DOHH2 (cell line): ENCODE results near the gene CFAP221.

Source experiments
- H3F3A ChIP-seq: fragments of 200-600 bp; sonication (generic), shearing (Covaris generic); 2 replicates; pipeline ENCODE4 v1.6.0; 2016; ENCODE audit warnings: antibody characterized with exemption, mild to moderate bottlenecking; ENCODE audit not compliant: control insufficient read depth, insufficient read depth
- H3K27ac ChIP-seq: fragments of 200-600 bp; sonication (generic); 2 replicates; pipeline ENCODE4 v1.5.1; 2014; ENCODE audit warnings: low read depth, mild to moderate bottlenecking, low read length, moderate library complexity
- H3K27me3 ChIP-seq: fragments of 200-600 bp; sonication (generic); 2 replicates; pipeline ENCODE4 v1.6.1; 2014; ENCODE audit warnings: mild to moderate bottlenecking, low read length, mixed read lengths; ENCODE audit not compliant: control insufficient read depth
- H3K36me3 ChIP-seq: fragments of 200-600 bp; sonication (generic); 2 replicates; pipeline ENCODE4 v1.6.1; 2014; ENCODE audit warnings: mild to moderate bottlenecking, low read length, moderate library complexity, mixed read lengths; ENCODE audit not compliant: control insufficient read depth
- H3K4me1 ChIP-seq: fragments of 200-600 bp; sonication (generic); 2 replicates; pipeline ENCODE4 v1.6.1; 2014; ENCODE audit warnings: mild to moderate bottlenecking, low read length, mixed read lengths; ENCODE audit not compliant: control insufficient read depth
- H3K4me2 ChIP-seq: fragments of 200-600 bp; sonication (generic); 2 replicates; pipeline ENCODE4 v1.6.0; 2014; ENCODE audit warnings: mild to moderate bottlenecking, low read length, moderate library complexity
- H3K4me3 ChIP-seq: fragments of 200-600 bp; sonication (generic); 2 replicates; pipeline ENCODE4 v1.5.1; 2014; ENCODE audit warnings: mild to moderate bottlenecking, low read length, mixed read lengths
- H3K79me2 ChIP-seq: fragments of 200-600 bp; sonication (generic); 2 replicates; pipeline ENCODE4 v1.6.1; 2014; ENCODE audit warnings: mild to moderate bottlenecking, low read length, mixed read lengths; ENCODE audit not compliant: control insufficient read depth
- H3K9me2 ChIP-seq: fragments of 200-600 bp; sonication (generic); replicated peaks from 2 replicates; pipeline ENCODE4 v1.6.1; 2014; ENCODE audit warnings: mild to moderate bottlenecking, low read length, mixed read lengths; ENCODE audit not compliant: control insufficient read depth
- H3K9me3 ChIP-seq: fragments of 200-600 bp; sonication (generic); 2 replicates; pipeline ENCODE4 v1.6.1; 2014; ENCODE audit warnings: antibody characterized with exemption, low read length, mixed read lengths; ENCODE audit not compliant: control insufficient read depth, insufficient read depth
- H4K20me1 ChIP-seq: fragments of 200-600 bp; sonication (generic); 2 replicates; pipeline ENCODE4 v1.6.0; 2014; ENCODE audit warnings: low read depth, mild to moderate bottlenecking, antibody characterized with exemption, low read length, moderate library complexity; ENCODE audit not compliant: control insufficient read depth, insufficient read depth
- CTCF ChIP-seq: fragments of 200-600 bp; sonication (generic); IDR thresholded peaks from one replicate; pipeline ENCODE4 v1.5.1; 2014; ENCODE audit warnings: antibody characterized with exemption, mild to moderate bottlenecking, low read depth, low read length; ENCODE audit not compliant: poor library complexity, severe bottlenecking
- EZH2phosphoT487 ChIP-seq: fragments of 200-600 bp; sonication (generic); IDR thresholded peaks from 2 replicates; pipeline ENCODE4 v1.6.1; 2017; ENCODE audit warnings: borderline replicate concordance, mild to moderate bottlenecking, antibody characterized with exemption, low read length, moderate library complexity, mixed read lengths

The CFAP221 gene

GRCh38 chr2:119683713-119684443 is 139.6 kb downstream of the CFAP221 start:
- peaks cover 3% of the 10 kb centered on the region; the same call in 1 of the 2 replicates for H4K20me1 ChIP-seq

GRCh38 chr2:119684518-119684917 is 140.3 kb downstream of the CFAP221 start:
- no peak overlapping the region for H3K4me3 ChIP-seq

More at GRCh38 chr2:119683713-119684443, 139.6 kb downstream of the CFAP221 start:
- TF ChIP-seq EZH2phosphoT487 (no peak), CTCF (no peak)
- Histone ChIP-seq H3K9me2 (no peaks in the 10 kb centered on the region), H3K27ac (no peak overlapping the region), H3K4me2 (no peak overlapping the region), H3K36me3 (peaks cover 27% of the 10 kb centered on the region), H3K27me3 (no peaks in the 10 kb centered on the region), H3F3A (no peaks in the 10 kb centered on the region), H3K9me3 (no peaks in the 10 kb centered on the region), H3K79me2 (peaks cover 28% of the 10 kb centered on the region), H3K4me1 (peaks cover 9% of the 10 kb centered on the region), H3K4me3 (no peak overlapping the region)

GRCh38 chr2:119688616-119689015 is 144.4 kb downstream of the CFAP221 start:
- H4K20me1 ChIP-seq = no peaks in the 10 kb centered on the region
- H3K4me2 ChIP-seq = no peak overlapping the region
- TF ChIP-seq EZH2phosphoT487 = no peak
- no peak overlapping the region for H3K27ac ChIP-seq
- peaks cover 3% of the 10 kb centered on the region; the same call in 1 of the 2 replicates for H3K36me3 ChIP-seq
- no peaks in the 10 kb centered on the region for H3K9me2 ChIP-seq
- no peaks in the 10 kb centered on the region for H3F3A ChIP-seq
- no peaks in the 10 kb centered on the region for H3K4me1 ChIP-seq
- no peaks in the 10 kb centered on the region for H3K9me3 ChIP-seq
- H3K27me3 ChIP-seq = no peaks in the 10 kb centered on the region
- H3K4me3 ChIP-seq = no peak overlapping the region
- no peaks in the 10 kb centered on the region for H3K79me2 ChIP-seq

More at GRCh38 chr2:119684518-119684917, 140.3 kb downstream of the CFAP221 start:
- Histone ChIP-seq H3K9me3 (no peaks in the 10 kb centered on the region), H3K27me3 (no peaks in the 10 kb centered on the region), H4K20me1 (peaks cover 3% of the 10 kb centered on the region; the same call in 1 of the 2 replicates), H3F3A (no peaks in the 10 kb centered on the region), H3K4me1 (peaks cover 9% of the 10 kb centered on the region), H3K4me2 (no peak overlapping the region), H3K9me2 (no peaks in the 10 kb centered on the region), H3K27ac (no peak overlapping the region), H3K36me3 (peaks cover 23% of the 10 kb centered on the region), H3K79me2 (peaks cover 23% of the 10 kb centered on the region)
- TF ChIP-seq EZH2phosphoT487 = no peak
- TF ChIP-seq CTCF = no peak

- Histone ChIP-seq H3K9me2 (no peaks in the 10 kb centered on the region), H3K27me3 (no peaks in the 10 kb centered on the region), H4K20me1 (no peaks in the 10 kb centered on the region), H3K4me1 (no peaks in the 10 kb centered on the region), H3F3A (no peaks in the 10 kb centered on the region), H3K9me3 (no peaks in the 10 kb centered on the region), H3K79me2 (no peaks in the 10 kb centered on the region), H3K4me3 (no peak overlapping the region), H3K4me2 (no peak overlapping the region), H3K27ac (no peak overlapping the region), H3K36me3 (peaks cover 3% of the 10 kb centered on the region; the same call in 1 of the 2 replicates)
- no peak for TF ChIP-seq EZH2phosphoT487
Measured at GRCh38 chr2:119689218-119689617, 145.0 kb downstream of the CFAP221 start.
